Upper lobe of left lung (tissue), 4 donors: ENCODE measurements around the gene DSE.

ENCODE experiments used
- EP300 ChIP-seq, 4 donors: sonication (generic); formaldehyde crosslinking; IDR thresholded peaks; one replicate each; pipeline ENCODE4 v1.5.1; 2017; ENCODE audit warnings: antibody characterized with exemption in 4 of 4, control low read depth in 2 of 4
- TF ChIP-seq, protein P1 (sequence below), 6 experiments: fragments of 450-650 bp in 4 of 6; fragments of 200-600 bp in 2 of 6; sonication (generic) in 2 of 6; IDR thresholded peaks; one replicate each; pipeline ENCODE4 v1.5.1; 2016 to 2019; ENCODE audit warnings: antibody characterized with exemption in 6 of 6

DNA sequence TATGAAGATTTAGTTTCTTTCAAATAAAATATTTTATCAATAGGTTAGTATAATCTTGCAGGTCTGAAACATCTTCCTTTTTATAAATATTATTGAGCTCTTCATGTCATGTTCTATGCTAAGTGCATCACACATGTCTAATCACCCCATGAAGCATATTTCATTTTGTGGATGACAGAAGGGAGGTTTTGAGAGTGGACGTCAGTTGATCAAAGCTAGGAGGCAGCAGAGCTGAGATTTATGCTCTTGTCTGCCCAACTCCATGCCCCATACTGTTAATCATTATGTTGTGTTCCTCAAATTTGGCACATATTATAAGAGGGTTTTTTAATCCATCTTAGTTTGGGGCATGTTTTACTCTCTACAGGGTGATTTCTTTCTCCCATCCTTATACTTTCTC is 22.7 kb downstream of the DSE start:
- TF ChIP-seq, protein P1, sequence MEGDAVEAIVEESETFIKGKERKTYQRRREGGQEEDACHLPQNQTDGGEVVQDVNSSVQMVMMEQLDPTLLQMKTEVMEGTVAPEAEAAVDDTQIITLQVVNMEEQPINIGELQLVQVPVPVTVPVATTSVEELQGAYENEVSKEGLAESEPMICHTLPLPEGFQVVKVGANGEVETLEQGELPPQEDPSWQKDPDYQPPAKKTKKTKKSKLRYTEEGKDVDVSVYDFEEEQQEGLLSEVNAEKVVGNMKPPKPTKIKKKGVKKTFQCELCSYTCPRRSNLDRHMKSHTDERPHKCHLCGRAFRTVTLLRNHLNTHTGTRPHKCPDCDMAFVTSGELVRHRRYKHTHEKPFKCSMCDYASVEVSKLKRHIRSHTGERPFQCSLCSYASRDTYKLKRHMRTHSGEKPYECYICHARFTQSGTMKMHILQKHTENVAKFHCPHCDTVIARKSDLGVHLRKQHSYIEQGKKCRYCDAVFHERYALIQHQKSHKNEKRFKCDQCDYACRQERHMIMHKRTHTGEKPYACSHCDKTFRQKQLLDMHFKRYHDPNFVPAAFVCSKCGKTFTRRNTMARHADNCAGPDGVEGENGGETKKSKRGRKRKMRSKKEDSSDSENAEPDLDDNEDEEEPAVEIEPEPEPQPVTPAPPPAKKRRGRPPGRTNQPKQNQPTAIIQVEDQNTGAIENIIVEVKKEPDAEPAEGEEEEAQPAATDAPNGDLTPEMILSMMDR (IDR thresholded peaks at IDR 0.05), result no peak
- no peak for TF ChIP-seq EP300 (IDR thresholded peaks at IDR 0.05)
